EL (cell line): ENCODE data around the gene NPAS3.

Experiments used
- DNase-seq: peaks from one replicate; pipeline ENCODE4 v3.0.0-alpha.2; 2016

Gene NPAS3

DNA sequence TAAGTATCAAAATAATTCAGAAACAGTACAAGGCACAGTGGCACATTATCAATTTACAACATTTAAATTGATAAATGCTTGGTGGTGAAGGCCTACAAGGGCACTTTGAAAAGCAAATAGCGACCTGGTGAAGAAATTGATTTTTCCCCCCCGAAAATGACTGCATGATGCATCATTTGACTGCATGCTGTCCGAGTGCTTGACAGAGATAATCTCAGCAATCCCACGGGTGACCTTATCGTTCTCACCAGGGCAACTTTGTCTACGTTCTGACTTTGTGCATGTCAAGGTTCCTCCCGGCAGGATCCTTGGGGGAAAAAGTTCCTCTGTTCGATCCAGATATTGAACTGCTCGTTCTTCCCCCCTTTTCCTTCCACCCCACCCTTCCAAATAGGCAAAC, 627.4 kb downstream of the NPAS3 start:
- no peak for DNase-seq

GRCh38 chr14:33567023-33567728, 628.5 kb downstream of the NPAS3 start:
- DNase-seq: peak; percentile 8

DNA sequence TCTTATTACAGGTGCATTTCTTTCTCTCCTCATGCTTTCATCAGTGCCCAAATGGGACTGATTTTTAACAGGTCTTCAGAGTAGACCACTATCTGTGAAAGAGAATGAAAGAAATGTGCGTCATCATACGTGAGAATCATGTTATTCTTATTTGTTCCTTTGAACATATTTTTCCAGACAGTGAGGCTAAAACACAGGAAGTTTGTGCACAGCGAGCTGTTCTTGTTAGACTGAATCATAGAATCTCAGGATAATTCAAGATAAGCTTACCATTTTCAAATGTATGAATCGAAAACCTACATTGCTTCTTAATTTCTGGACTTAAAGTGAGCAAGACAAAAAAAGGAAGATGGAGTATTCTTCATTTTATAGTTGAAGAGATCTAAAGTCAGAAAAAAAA, 629.1 kb downstream of the NPAS3 start:
- DNase-seq: peak; percentile 45

DNA sequence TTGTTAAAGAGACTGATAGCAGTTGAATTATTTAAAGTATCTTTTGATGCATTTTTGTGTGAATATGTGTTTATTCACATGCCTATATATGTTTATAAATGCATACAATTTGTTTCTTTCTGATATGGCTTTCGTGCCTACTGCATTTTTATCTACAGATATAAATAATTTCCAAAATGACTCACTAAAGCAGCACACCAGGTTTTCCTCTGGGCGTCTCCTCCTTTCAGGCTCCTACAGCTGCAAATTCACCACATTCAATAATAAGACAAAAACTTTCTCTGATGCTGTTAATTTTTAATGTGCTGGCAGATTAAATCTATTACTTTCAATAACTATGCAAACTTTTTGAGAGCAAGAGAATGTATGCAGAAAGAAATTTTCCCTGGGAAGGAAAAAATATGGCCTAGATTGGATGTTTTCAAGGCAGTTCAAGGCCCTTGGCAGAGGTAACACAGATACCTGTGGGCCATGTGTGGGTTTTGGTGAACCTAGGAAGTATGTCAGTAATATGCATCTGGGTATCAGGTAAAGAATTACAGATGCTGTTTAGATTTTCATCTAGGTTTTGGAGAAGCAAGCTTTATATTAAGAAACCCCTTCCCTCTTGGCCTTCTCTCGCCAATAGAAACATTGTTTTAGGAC, 630.4 kb downstream of the NPAS3 start:
- peak; percentile 37 for DNase-seq

- peak; percentile 61 for DNase-seq
Observed at GRCh38 chr14:33569821-33570687, 631.4 kb downstream of the NPAS3 start.

DNA sequence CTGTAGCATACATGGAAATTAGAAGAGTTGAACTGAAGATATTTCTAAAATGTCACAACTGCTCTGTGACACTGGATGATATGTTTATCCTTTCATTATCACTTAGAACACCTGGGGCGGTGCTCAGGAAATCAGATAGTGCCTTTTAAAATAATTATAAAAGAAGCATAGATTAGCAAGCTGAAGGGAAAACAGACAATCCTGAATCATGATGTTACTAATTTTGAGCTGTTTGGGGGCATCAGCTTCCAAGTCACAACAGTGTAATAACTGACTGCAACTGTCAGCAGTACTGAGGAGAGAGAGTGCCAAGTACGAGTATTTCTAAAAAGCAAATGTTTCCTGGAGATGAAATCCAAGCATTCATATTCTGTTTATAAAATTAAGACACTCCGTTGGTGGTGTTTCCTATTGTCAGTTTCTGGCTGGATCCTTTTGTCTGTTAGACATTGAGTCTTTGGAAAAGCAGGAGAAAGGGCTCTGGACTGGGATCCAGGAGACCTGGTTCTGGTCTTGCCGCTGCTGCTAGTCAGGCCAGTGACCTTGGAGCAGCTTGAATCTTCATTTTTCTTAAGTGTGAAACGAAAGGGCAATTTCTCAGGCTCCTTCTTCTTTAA, 632.1 kb downstream of the NPAS3 start:
- DNase-seq: no peak

DNA sequence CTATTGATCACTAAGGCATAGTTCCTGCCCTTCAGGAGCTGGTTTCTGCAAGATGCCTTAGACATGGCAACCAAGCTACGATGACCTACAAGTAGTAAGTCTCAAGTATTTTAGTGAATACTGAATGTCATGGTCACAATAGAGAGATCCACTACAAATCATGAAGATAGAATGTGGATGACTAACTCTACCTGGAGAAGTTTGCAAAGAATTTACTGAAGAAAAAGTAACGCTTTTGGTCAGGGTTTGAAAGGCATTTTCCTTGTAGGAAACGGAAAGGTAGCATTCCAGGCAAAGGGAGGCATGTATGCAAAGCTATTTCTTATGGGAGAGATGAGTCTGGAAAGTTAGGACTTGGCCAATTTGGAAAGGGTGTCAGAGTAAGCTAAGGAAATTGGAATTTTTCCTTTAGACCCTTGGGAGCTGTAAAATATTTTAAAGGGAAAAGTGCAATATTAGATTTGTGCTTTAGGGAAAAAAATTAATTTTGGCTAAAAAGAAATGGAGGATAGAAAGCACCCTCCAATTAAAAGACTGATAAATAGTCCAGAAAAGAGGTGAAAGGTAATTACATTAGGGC, 634.7 kb downstream of the NPAS3 start:
- peak; percentile 43 for DNase-seq

DNA sequence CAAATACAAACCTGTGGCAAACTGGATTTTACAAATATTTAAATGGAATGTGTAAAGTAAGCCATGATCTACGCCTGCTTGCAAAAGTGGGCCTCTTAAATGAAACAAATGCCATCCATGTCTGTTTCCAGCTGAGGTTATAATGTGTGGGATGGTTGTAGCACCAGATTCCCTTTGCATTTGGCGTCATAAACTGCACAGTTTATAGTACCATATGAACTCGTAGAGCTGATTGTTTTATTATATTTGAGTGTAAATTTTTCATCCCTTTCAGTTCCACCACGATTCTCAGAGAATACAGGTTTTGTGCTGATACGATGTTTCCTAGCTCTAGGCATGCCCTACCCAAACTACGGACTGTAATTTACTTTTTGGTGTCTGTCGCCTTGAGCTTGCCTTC, 637.3 kb downstream of the NPAS3 start:
- no peak for DNase-seq

DNA sequence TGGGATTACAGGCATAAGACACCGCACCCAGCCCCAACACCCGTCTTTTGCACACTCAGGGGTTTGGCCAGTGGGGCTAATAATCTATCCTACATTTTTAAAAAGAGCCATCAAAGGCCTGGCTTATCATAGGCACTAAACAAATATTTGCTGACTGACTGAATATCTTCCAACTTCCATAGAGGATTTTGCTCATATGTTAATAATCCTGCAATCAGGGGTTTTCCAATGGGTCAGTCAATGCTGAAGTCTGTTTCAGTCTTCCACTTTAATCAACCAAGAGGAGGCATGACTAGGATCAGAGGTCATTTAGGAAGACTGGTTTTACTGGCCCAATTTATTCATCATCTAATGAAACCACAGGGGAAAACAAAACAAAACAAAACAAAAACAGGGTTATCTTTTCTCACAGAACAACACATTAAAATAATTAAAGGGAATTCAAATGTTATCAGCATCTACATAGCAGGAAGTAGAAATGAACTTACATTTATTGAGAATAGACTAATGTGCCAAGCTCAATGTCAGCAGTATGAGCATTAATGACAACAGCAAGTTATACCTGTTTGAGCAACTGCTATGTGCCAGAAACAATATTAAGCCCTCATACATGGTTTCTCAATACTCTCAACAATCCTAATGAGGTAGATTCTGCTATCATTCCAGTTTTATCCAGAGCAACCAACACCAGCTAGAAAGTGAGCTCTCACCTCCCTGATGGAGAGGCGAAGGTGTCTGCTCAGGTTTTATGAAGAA, 640.0 kb downstream of the NPAS3 start:
- DNase-seq: no peak

DNA sequence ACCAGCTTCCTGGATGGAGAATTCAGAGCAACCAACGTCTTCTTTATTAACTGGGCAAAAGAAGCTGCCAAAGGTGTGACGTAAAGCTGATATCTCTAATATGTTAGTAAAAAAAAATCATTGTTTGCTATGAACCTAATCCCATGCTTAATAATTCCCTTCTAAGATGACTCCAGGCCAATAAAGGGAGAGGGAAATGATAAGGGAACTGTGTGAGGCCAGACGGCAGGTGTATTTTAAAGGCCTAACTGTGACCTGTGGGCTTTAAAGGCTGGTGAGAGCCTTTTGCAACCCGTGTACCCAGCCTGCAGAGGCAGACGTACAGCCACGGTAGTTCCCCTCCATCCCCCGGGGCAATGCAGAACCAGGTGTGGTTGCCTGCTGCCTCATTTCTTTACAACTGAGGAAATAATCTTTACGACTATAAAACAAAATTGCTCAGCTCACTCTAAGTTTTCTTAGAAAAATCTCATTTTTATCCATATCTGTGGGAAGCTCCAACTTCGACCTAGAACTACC, 641.6 kb downstream of the NPAS3 start:
- DNase-seq: no peak

GRCh38 chr14:33580841-33581240, 642.2 kb downstream of the NPAS3 start:
- no peak for DNase-seq

DNA sequence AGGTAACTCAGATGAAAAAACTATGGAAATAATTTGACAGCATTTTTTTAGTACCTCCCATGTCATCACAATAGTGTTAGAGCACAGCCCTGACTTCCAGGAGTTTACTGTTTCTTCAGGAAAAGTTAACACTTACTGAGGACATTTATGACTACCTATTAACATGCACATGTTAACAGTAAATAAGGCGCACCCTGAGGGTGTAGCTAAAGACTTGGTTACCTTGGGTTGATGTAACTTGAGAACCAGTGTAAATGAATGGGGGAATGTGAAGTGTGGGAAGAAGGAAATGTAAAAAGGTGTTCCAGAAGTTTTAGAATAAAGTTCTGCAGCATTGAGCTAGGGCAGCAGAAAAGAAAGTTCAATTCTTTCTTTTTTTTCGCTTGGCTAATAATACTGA, 646.0 kb downstream of the NPAS3 start:
- DNase-seq: no peak

DNA sequence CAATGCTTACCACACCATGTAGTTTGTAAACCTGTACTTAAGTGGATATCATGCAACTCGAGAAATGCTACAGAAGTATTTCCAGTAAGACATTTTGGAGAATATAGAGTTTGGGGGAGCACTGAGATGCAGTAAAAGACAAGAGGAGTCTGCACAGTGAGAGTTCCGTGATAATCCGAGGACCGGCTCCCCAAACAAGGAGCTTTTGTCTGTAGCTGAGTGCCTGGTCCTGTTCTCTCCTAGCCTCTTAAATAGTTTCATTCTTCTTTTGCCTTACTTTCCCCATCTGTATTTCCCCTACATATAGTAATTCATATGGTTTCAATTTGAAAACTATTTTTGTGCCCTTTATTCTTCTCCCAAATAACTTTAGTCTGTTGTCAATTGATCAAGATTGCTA, 648.1 kb downstream of the NPAS3 start:
- DNase-seq: no peak

DNA sequence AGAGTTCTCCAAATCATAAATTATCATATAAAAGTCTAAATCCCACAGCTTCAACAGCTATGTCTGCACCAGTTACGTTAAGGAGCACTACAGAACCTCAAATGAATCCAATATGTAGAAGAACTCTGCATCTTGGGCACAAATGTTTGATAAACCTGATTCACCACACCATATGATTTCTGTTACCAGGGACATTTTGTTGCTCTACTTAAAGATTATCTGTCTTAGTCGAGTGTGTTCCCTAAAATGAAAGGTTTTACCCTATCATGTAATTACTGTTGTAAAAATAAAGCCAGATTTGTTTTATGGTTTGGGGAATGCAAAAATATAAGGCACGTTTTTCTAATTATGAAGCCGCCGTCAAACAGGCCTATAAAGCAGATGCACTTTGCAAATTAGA, 649.1 kb downstream of the NPAS3 start:
- DNase-seq: no peak

- DNase-seq: no peak
Observed at GRCh38 chr14:33588771-33589170, 650.1 kb downstream of the NPAS3 start.

- peak; percentile 79 for DNase-seq
Observed at GRCh38 chr14:33589334-33589733, 650.7 kb downstream of the NPAS3 start.

- DNase-seq: no peak
Observed at GRCh38 chr14:33590891-33591630, 652.4 kb downstream of the NPAS3 start.

DNA sequence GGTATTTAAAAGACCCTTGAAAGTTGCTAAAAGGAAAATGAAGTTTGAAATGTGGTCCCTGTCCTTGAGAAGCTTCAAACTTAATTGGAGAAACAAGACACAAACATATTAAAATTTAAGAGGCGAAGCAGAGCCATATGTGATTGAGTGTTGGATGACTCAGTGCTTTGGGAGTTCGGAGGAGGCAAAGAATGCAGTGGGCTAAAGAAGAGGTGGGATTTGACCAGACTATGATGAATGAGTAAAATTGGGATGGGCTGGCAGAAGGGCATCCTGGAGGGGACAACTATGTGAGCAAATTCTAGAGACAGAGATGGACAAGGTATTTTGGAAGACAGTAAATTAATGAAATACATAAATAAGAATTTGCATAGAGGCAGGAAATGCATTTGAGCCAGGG, 653.6 kb downstream of the NPAS3 start:
- peak; percentile 78 for DNase-seq

DNA sequence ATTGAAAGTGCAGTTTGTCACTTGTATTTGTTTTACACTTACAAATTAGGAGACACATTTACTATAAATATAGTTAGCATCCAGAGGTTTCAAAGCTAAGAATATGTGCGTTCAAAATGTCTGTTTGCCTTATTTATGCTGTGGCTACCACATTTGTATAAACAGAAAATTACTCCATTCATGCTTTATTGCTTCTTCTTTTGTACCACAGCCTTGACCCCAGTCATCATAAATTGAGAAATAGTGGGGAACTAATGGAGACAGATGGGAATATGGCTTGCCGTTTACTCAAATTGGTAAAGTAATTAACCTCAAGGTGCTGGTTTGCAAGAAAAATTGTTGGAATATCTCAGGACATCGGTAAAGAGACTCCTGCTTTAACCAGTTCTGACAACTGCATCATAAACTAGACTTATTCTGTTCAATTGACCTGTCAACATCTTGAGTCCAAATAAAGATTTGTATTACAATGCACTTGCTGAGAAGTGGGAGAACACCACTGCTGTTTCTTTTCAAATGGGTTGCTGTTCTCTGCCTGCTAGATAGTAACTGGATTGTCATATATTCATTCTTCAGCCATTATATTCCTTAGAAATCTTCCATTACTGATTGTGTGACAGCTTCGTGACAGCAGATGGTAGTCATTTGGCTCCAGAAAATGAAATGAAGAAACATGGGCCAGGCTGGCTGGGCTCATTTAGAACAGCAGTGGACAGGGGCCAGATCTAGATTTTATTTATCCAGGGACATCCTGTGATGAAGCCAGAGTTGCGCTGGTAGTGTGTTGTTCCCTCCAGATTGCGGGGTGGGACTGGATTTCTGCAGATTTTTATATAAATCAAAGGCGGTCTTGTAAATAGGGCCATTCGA, 657.8 kb downstream of the NPAS3 start:
- DNase-seq: no peak

GRCh38 chr14:33598582-33598981, 659.9 kb downstream of the NPAS3 start:
- DNase-seq: no peak
